H1 (cell line): ENCODE results near the gene PSME2. TPM values are rescaled to one million over a fixed set of nuclear protein-coding genes. Genes with fewer than 3 reads are reported as not detected.

Source experiments
- ATF3 ChIP-seq: IDR thresholded peaks from 2 replicates; pipeline ENCODE4 v1.6.1; 2011; ENCODE audit warnings: low read depth, mild to moderate bottlenecking, low read length; ENCODE audit not compliant: insufficient read depth
- CEBPB ChIP-seq: IDR thresholded peaks from 2 replicates; pipeline ENCODE4 v1.6.1; 2012; ENCODE audit warnings: low read depth, low read length
- CTBP2 ChIP-seq: IDR thresholded peaks from 2 replicates; pipeline ENCODE4 v1.7.0; 2011; ENCODE audit warnings: borderline replicate concordance, mild to moderate bottlenecking, moderate library complexity, mixed read lengths, low read length; ENCODE audit not compliant: insufficient read depth, insufficient read length
- CTCF ChIP-seq, 3 experiments: IDR thresholded peaks; 1 replicate in 2 of 3; 2 replicates in 1 of 3; pipeline versions ENCODE4 v1.5.1 to v1.6.1; 2011; ENCODE audit warnings: low read length in 3 of 3, mild to moderate bottlenecking in 3 of 3, inconsistent platforms in 2 of 3, low read depth in 1 of 3, moderate library complexity in 1 of 3; ENCODE audit not compliant: insufficient read depth in 1 of 3; ENCODE audit errors: control extremely low read depth in 1 of 3
- FOSL1 ChIP-seq: IDR thresholded peaks from 2 replicates; pipeline ENCODE4 v1.6.1; 2011; ENCODE audit warnings: mild to moderate bottlenecking, low read depth, low read length, moderate library complexity; ENCODE audit not compliant: insufficient read depth
- GABPA ChIP-seq: IDR thresholded peaks from 2 replicates; pipeline ENCODE4 v1.6.1; 2011; ENCODE audit warnings: mild to moderate bottlenecking, low read length, moderate library complexity, borderline replicate concordance; ENCODE audit not compliant: insufficient read depth
- GTF2F1 ChIP-seq: IDR thresholded peaks from 2 replicates; pipeline ENCODE4 v1.6.1; 2012; ENCODE audit warnings: low read depth, low read length, improper control_type of control experiment, borderline replicate concordance
- KDM5A ChIP-seq: fragments of 200-600 bp; IDR thresholded peaks from 2 replicates; pipeline ENCODE4 v1.7.1; 2012; ENCODE audit warnings: mild to moderate bottlenecking, low read length, inconsistent platforms, mixed read lengths
- NRF1 ChIP-seq: IDR thresholded peaks from 2 replicates; pipeline ENCODE4 v1.6.1; 2011; ENCODE audit warnings: mild to moderate bottlenecking, low read depth, low read length, improper control_type of control experiment
- POLR2AphosphoS5 ChIP-seq: IDR thresholded peaks from 2 replicates; pipeline ENCODE4 v1.6.1; 2011; ENCODE audit warnings: low read depth, low read length
- RAD21 ChIP-seq, 2 experiments: IDR thresholded peaks in 1 of 2; conservative IDR thresholded peaks in 1 of 2; 2 replicates each; pipeline ENCODE4 v1.6.1; 2011; ENCODE audit warnings: low read depth in 2 of 2, low read length in 2 of 2, improper control_type of control experiment in 1 of 2, inconsistent platforms in 1 of 2, mild to moderate bottlenecking in 1 of 2, moderate library complexity in 1 of 2
- RBBP5 ChIP-seq: IDR thresholded peaks from 2 replicates; pipeline ENCODE4 v1.7.1; 2012; ENCODE audit warnings: low read depth, mild to moderate bottlenecking, inconsistent platforms, low read length, moderate library complexity, borderline replicate concordance
- RFX5 ChIP-seq: IDR thresholded peaks from 2 replicates; pipeline ENCODE4 v1.6.1; 2011; ENCODE audit warnings: low read depth, low read length, improper control_type of control experiment, borderline replicate concordance
- SP1 ChIP-seq: IDR thresholded peaks from 2 replicates; pipeline ENCODE4 v1.6.1; 2011; ENCODE audit warnings: low read depth, low read length
- SP2 ChIP-seq: IDR thresholded peaks from 2 replicates; pipeline ENCODE4 v1.6.1; 2012; ENCODE audit warnings: mild to moderate bottlenecking, low read length, inconsistent platforms
- TAF1 ChIP-seq: IDR thresholded peaks from 2 replicates; pipeline ENCODE4 v1.6.1; 2011; ENCODE audit warnings: mild to moderate bottlenecking, low read depth, low read length
- TAF7 ChIP-seq: optimal IDR thresholded peaks from 2 replicates; pipeline ENCODE3; 2011; ENCODE audit warnings: low read depth, mild to moderate bottlenecking, inconsistent platforms, low read length, moderate library complexity, borderline replicate concordance
- TCF12 ChIP-seq: IDR thresholded peaks from 2 replicates; pipeline ENCODE4 v1.6.1; 2011; ENCODE audit warnings: low read depth, mild to moderate bottlenecking, low read length
- TEAD4 ChIP-seq: IDR thresholded peaks from 2 replicates; pipeline ENCODE4 v1.6.1; 2012; ENCODE audit warnings: low read depth, low read length, inconsistent platforms, mixed read lengths
- polyA plus RNA-seq, 7 experiments: library from polyadenylated mRNA; depleted of rRNA in 3 of 7; stranded (reverse) in 5 of 7; unstranded in 2 of 7; fragments of >200 nt in 5 of 7; fragments of 200-250 nt in 2 of 7; gene quantifications; 1 replicate in 5 of 7; 2 replicates in 1 of 7; 4 replicates in 1 of 7; pipeline versions ENCODE4 v1.2.1 to v1.2.3, GENCODE V29; 2011 to 2013; ENCODE audit warnings: missing spikeins in 2 of 7, mixed read lengths in 2 of 7
- total RNA-seq: library from RNA; stranded (reverse); fragmentation: NEBNext Ultra II Directional; extraction: Animal tissue kit (Norgen Biotek cat#: 25700); gene quantifications from 2 replicates; pipeline ENCODE4 v1.2.1, GENCODE V29; 2021

PSME2 gene
- total and polyA plus RNA-seq, 2 of the 8 experiments (the other 6 are each of a cell fraction or from before 2014, with no cell fraction given) = 71.8 to 111 TPM

GRCh38 chr14:24095271-24096068, 50.9 kb downstream of the PSME2 start (continued):
- TF ChIP-seq CTCF (IDR thresholded peaks at IDR 0.05; ENCODE audit: control extremely low read depth in 1 of 3, insufficient read depth in 1 of 3, low read depth in 1 of 3, low read length in 3 of 3) (no peak), CTBP2 (no peak), TAF1 (peak; percentile 94), GABPA (no peak), KDM5A (no peak), RFX5 (no peak), ATF3 (0 out of 2 replicates have a peak, but pooled peaks have one; percentile 43), FOSL1 (no peak), TAF7 (peak; percentile 95), TCF12 (no peak), NRF1 (no peak), POLR2AphosphoS5 (peak; percentile 93), RBBP5 (no peak), SP1 (0 out of 2 replicates have a peak, but pooled peaks have one; percentile 26), GTF2F1 (0 out of 2 replicates have a peak, but pooled peaks have one; percentile 42), RAD21 (IDR thresholded peaks at IDR 0.05 in 1 of 2, conservative IDR thresholded peaks at IDR 0.05 in 1 of 2; ENCODE audit: low read depth in 2 of 2, low read length in 2 of 2) (no peak), SP2 (no peak), TEAD4 (no peak), CEBPB (no peak)
